Ovary (tissue), 3 donors: ENCODE results near the gene MAP2K5.

Experiments
- CTCF ChIP-seq, 3 donors: fragments of 450-650 bp in 2 of 3; fragments of 200-600 bp in 1 of 3; IDR thresholded peaks; one replicate each; pipeline versions ENCODE4 v1.5.1 to v1.8.0; 2016 to 2022; ENCODE audit warnings: antibody characterized with exemption in 3 of 3, mild to moderate bottlenecking in 1 of 3
- EP300 ChIP-seq: sonication (generic); formaldehyde crosslinking; IDR thresholded peaks from one replicate; pipeline ENCODE4 v1.6.1; 2017; ENCODE audit warnings: antibody characterized with exemption
- POLR2A ChIP-seq: fragments of 450-650 bp; IDR thresholded peaks from one replicate; pipeline ENCODE4 v1.6.1; 2017; ENCODE audit warnings: antibody characterized with exemption, mild to moderate bottlenecking, moderate library complexity
- donor health status: DM: no; HTN: no; CAD: no.

- TF ChIP-seq POLR2A (no peak), CTCF (IDR thresholded peaks at IDR 0.05) (no peak), EP300 (no peak)
Observed at GRCh38 chr15:67740405-67740804, 197.9 kb downstream of the MAP2K5 start.
